K562 (cell line): Measurements from ENCODE around the gene AUNIP. TPM values are rescaled to one million over a fixed set of nuclear protein-coding genes. Genes with fewer than 3 reads are reported as not detected.

Experiments
- CC2D1A ChIP-seq: fragments of 450-650 bp; IDR thresholded peaks from 2 replicates; pipeline ENCODE4 v1.6.1; 2017; ENCODE audit warnings: mild to moderate bottlenecking
- FOXP1 ChIP-seq: sonication (generic); formaldehyde crosslinking; IDR thresholded peaks from 2 replicates; pipeline ENCODE4 v1.8.0; 2022; ENCODE audit warnings: mild to moderate bottlenecking, missing genetic modification reagents
- GATAD2A ChIP-seq: fragments of 450-650 bp; IDR thresholded peaks from 2 replicates; pipeline ENCODE4 v1.6.1; 2017
- HDAC2 ChIP-seq: fragments of 450-650 bp; IDR thresholded peaks from 2 replicates; pipeline ENCODE4 v1.6.1; 2016; ENCODE audit warnings: mild to moderate bottlenecking
- HLTF ChIP-seq: fragments of 450-650 bp; IDR thresholded peaks from 2 replicates; pipeline ENCODE4 v1.6.1; 2016
- KLF13 ChIP-seq: fragments of 450-650 bp; IDR thresholded peaks from 2 replicates; pipeline ENCODE4 v1.6.1; 2016; ENCODE audit warnings: missing genetic modification characterization, low read depth, mild to moderate bottlenecking, missing compliant biosample characterization, moderate library complexity, borderline replicate concordance
- PML ChIP-seq: IDR thresholded peaks from 2 replicates; pipeline ENCODE4 v1.6.1; 2012; ENCODE audit warnings: low read length, inconsistent platforms
- POLR2B ChIP-seq: fragments of 450-650 bp; IDR thresholded peaks from 2 replicates; pipeline ENCODE4 v1.6.1; 2018; ENCODE audit warnings: low read depth; ENCODE audit not compliant: partially characterized antibody
- RCOR1 ChIP-seq, 2 experiments: IDR thresholded peaks; 2 replicates each; pipeline ENCODE4 v1.6.1; 2012; ENCODE audit warnings: low read depth in 2 of 2, low read length in 2 of 2, borderline replicate concordance in 1 of 2, improper control_type of control experiment in 1 of 2
- RNF2 ChIP-seq: sonication (generic); IDR thresholded peaks from 2 replicates; pipeline ENCODE4 v1.6.1; 2016
- ZNF507 ChIP-seq: conservative IDR thresholded peaks from 2 replicates; pipeline ENCODE4 v1.6.1; 2017; ENCODE audit warnings: missing genetic modification characterization, missing compliant biosample characterization
- ZNF699 ChIP-seq: fragments of 250-450 bp; sonication (Bioruptor Pico); IDR thresholded peaks from 2 replicates; pipeline ENCODE4 v1.8.0; 2021; ENCODE audit warnings: mild to moderate bottlenecking, moderate library complexity; ENCODE audit not compliant: insufficient replicate concordance
- polyA plus RNA-seq, 8 experiments: library from polyadenylated mRNA; depleted of rRNA in 4 of 8; stranded (reverse) in 5 of 8; unstranded in 3 of 8; fragments of >200 nt; fragmentation: Nextera tagmentation in 2 of 8; fragmentation: Illumina TruSeq in 1 of 8; extraction: Ambion mirVana in 2 of 8; extraction: Trizol in 1 of 8; gene quantifications; 2 replicates each; pipeline versions ENCODE4 v1.2.1 to v1.2.3, GENCODE V29; 2011 to 2014; ENCODE audit warnings: inconsistent platforms in 1 of 8, missing spikeins in 1 of 8
- total RNA-seq, 7 experiments: library from RNA; depleted of rRNA in 6 of 7; stranded (reverse); fragments of >200 nt in 6 of 7; fragmentation: Illumina TruSeq in 2 of 7; extraction: Trizol in 2 of 7; gene quantifications; 2 replicates each; pipeline versions ENCODE4 v1.2.1 to v1.2.3, GENCODE V29; 2011 to 2021; ENCODE audit warnings: low replicate concordance in 1 of 7
- TF ChIP-seq, protein P1 (sequence below): fragments of 450-650 bp; IDR thresholded peaks from 2 replicates; pipeline ENCODE4 v1.6.1; 2016
- TF ChIP-seq, protein P2 (sequence below): sonication (generic); formaldehyde crosslinking; IDR thresholded peaks from 2 replicates; pipeline ENCODE4 v1.8.1; 2023; ENCODE audit warnings: missing genetic modification reagents, mild to moderate bottlenecking, borderline replicate concordance
- TF ChIP-seq, protein P3 (sequence below): conservative IDR thresholded peaks from 2 replicates; pipeline ENCODE4 v1.6.1; 2011; ENCODE audit warnings: low read depth, mild to moderate bottlenecking, low read length; ENCODE audit not compliant: control insufficient read depth
- TF ChIP-seq, protein P4 (sequence below), 3 experiments: fragments of 200-800 bp in 1 of 3; fragments of 250-450 bp in 1 of 3; fragments of 450-650 bp in 1 of 3; sonication (Bioruptor Pico) in 1 of 3; sonication (Bioruptor generic) in 1 of 3; formaldehyde crosslinking in 1 of 3; IDR thresholded peaks; 2 replicates each; pipeline versions ENCODE4 v1.6.1 to v1.8.0; 2016 to 2022; ENCODE audit warnings: mild to moderate bottlenecking in 2 of 3, missing genetic modification characterization in 2 of 3, missing compliant biosample characterization in 1 of 3, moderate library complexity in 1 of 3

Gene AUNIP
- total and polyA plus RNA-seq, 9 of the 15 experiments (the other 6 are each of a cell fraction or from before 2014, with no cell fraction given): 12.1 to 53.8 (median 47.1) TPM

DNA sequence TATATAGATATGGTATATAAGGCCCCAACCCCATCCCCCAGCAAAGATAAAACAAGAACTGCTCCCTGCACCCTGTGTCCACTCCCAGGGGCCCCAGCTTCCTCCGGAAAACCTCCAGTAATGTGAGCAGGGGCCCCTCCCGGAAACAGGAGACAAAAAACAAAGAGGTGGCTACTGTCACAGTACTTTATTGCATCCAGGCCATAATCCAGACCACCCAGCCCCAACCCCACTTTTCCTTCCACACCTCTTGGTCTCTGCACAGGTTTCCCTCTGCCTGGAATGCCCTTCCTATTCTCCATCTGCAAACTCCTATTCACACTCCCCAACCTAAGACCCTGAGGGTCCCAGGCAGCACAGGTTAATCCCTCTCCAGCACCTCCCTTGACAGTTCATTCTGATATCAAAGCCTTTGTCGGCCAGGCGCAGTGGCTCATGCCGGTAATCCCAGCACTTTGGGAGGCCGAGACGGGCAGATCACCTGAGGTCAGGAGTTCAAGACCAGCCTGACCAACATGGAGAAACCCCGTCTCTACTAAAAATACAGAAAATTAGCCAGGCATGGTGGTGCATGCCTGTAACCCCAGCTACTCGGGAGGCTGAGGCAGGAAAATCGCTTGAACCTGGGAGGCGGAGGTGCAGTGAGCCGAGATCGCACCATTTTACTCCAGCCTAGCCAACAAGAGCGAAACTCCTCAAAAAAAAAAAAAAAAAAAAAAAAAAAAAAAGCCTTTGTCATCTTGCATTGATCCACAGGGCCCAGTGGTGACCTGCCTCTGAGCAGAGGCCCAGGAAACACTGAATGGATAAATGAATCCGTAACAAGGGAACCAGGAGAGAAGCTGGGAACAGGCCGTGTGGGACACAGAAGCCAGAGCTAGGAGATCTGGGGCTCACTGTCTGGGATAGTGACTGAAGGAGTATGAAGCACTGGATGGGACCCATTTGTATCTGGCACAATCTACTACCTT is 2.3 kb upstream of the AUNIP start (continued):
- TF ChIP-seq RCOR1 (IDR thresholded peaks at IDR 0.05; ENCODE audit: borderline replicate concordance in 1 of 2, low read depth in 2 of 2, low read length in 2 of 2) (peak in 1 of 2 experiments; percentile 53; a peak in 2 of 4 replicates), POLR2B (peak; percentile 31), ZNF507 (no peak), HLTF (peak; percentile 83), FOXP1 (0 out of 2 replicates have a peak, but pooled peaks have one; percentile 31), KLF13 (tag) (no peak), RNF2 (peak; percentile 94), ZNF699 (no peak), GATAD2A (peak; percentile 93; the same call in 1 of the 2 replicates), HDAC2 (peak; percentile 80; the same call in 1 of the 2 replicates), CC2D1A (0 out of 2 replicates have a peak, but pooled peaks have one; percentile 13), PML (peak; percentile 21; the same call in 1 of the 2 replicates)
- TF ChIP-seq, protein P1, sequence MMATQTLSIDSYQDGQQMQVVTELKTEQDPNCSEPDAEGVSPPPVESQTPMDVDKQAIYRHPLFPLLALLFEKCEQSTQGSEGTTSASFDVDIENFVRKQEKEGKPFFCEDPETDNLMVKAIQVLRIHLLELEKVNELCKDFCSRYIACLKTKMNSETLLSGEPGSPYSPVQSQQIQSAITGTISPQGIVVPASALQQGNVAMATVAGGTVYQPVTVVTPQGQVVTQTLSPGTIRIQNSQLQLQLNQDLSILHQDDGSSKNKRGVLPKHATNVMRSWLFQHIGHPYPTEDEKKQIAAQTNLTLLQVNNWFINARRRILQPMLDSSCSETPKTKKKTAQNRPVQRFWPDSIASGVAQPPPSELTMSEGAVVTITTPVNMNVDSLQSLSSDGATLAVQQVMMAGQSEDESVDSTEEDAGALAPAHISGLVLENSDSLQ: peak; percentile 74; the same call in 1 of the 2 replicates
- TF ChIP-seq, protein P2, sequence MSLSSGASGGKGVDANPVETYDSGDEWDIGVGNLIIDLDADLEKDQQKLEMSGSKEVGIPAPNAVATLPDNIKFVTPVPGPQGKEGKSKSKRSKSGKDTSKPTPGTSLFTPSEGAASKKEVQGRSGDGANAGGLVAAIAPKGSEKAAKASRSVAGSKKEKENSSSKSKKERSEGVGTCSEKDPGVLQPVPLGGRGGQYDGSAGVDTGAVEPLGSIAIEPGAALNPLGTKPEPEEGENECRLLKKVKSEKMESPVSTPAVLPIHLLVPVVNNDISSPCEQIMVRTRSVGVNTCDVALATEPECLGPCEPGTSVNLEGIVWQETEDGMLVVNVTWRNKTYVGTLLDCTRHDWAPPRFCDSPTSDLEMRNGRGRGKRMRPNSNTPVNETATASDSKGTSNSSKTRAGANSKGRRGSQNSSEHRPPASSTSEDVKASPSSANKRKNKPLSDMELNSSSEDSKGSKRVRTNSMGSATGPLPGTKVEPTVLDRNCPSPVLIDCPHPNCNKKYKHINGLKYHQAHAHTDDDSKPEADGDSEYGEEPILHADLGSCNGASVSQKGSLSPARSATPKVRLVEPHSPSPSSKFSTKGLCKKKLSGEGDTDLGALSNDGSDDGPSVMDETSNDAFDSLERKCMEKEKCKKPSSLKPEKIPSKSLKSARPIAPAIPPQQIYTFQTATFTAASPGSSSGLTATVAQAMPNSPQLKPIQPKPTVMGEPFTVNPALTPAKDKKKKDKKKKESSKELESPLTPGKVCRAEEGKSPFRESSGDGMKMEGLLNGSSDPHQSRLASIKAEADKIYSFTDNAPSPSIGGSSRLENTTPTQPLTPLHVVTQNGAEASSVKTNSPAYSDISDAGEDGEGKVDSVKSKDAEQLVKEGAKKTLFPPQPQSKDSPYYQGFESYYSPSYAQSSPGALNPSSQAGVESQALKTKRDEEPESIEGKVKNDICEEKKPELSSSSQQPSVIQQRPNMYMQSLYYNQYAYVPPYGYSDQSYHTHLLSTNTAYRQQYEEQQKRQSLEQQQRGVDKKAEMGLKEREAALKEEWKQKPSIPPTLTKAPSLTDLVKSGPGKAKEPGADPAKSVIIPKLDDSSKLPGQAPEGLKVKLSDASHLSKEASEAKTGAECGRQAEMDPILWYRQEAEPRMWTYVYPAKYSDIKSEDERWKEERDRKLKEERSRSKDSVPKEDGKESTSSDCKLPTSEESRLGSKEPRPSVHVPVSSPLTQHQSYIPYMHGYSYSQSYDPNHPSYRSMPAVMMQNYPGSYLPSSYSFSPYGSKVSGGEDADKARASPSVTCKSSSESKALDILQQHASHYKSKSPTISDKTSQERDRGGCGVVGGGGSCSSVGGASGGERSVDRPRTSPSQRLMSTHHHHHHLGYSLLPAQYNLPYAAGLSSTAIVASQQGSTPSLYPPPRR: no peak
- TF ChIP-seq, protein P3, sequence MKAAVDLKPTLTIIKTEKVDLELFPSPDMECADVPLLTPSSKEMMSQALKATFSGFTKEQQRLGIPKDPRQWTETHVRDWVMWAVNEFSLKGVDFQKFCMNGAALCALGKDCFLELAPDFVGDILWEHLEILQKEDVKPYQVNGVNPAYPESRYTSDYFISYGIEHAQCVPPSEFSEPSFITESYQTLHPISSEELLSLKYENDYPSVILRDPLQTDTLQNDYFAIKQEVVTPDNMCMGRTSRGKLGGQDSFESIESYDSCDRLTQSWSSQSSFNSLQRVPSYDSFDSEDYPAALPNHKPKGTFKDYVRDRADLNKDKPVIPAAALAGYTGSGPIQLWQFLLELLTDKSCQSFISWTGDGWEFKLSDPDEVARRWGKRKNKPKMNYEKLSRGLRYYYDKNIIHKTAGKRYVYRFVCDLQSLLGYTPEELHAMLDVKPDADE: no peak
- TF ChIP-seq, protein P4, sequence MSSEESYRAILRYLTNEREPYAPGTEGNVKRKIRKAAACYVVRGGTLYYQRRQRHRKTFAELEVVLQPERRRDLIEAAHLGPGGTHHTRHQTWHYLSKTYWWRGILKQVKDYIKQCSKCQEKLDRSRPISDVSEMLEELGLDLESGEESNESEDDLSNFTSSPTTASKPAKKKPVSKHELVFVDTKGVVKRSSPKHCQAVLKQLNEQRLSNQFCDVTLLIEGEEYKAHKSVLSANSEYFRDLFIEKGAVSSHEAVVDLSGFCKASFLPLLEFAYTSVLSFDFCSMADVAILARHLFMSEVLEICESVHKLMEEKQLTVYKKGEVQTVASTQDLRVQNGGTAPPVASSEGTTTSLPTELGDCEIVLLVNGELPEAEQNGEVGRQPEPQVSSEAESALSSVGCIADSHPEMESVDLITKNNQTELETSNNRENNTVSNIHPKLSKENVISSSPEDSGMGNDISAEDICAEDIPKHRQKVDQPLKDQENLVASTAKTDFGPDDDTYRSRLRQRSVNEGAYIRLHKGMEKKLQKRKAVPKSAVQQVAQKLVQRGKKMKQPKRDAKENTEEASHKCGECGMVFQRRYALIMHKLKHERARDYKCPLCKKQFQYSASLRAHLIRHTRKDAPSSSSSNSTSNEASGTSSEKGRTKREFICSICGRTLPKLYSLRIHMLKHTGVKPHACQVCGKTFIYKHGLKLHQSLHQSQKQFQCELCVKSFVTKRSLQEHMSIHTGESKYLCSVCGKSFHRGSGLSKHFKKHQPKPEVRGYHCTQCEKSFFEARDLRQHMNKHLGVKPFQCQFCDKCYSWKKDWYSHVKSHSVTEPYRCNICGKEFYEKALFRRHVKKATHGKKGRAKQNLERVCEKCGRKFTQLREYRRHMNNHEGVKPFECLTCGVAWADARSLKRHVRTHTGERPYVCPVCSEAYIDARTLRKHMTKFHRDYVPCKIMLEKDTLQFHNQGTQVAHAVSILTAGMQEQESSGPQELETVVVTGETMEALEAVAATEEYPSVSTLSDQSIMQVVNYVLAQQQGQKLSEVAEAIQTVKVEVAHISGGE (CRISPR knock-in tag; IDR thresholded peaks at IDR 0.05): peak in 1 of 3 experiments; percentile 65; a peak in 1 of 6 replicates
